Putamen (tissue), 1 donor: ENCODE measurements around the gene FBXW11.

Source experiments
- DNase-seq: peaks from one replicate; pipeline ENCODE4 v3.0.0-alpha.2; 2016; ENCODE audit warnings: low spot score

The FBXW11 gene

DNA sequence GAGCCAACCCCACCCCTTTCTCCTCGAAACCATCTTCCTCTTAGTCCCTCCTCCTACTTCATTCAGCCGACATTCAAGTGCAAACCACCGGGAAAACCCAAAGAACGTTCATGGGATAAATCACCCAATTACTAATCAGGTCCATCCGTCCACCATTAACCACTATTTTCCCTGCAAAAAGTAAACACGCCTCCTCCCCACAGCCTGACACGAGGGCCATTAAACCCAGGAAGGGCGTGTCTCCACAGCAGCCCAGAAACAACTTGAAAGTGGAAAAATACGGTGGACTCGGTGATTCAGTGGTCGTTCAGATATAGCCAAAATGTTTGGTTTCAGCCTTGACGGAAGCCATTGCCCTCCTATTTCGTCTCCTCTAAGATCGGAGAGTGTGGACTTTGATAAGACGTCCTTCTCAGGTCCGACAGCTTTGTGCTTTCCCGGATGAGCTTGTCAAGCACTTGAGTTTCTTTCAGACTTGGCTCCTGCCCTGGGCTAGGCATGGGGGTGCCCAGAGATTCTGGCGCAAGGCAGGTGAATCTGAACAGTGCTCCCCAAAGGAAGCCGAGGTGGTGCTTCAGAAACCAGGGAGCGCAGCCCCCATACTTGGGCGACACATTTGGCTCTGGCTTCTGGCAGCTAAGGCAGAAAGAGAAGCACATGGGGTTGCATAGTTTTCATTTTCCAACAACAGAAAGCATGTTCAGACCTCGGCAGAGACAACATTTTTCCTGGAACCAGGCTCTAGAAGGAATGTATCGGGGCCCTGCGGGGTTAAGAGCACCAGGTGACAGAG lies 164.3 kb downstream of the FBXW11 start:
- no peak for DNase-seq

DNA sequence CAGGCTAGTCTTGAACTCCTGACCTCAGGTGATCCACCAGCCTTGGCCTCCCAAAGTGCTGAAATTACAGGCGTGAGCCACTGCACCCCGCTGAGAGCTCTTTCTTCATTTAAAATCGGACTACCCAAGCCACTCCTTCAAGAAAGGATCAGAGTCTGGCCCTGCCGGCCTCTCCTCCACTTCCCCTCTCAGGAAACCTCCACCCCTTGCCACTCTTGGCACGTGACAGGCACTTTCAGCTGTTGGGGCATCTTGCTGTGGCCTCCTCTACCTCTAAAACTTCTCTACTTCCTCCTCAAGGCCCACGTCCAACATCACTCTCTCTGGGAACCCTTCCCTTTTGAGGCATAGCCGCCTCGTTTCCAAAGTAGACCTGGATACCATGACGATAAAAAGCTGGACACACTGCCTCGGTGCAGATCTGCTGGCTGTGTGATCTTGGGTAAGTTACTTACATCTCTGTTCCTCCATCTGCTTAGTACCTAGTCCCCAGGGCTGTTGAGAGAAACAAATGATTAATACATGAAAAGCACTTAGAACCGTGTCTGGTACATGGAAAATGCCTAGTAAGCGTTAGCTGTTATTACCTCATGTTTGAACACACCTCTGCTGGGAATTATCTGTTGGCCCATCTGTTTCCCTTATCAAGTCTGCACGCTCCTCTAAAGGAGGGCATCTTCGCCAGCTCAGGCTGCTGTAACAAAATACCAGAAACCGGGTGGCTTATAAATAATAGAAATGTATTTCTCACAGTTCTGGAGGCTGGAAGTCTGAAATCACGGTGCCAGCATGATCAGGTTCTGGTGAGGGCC lies 165.5 kb downstream of the FBXW11 start:
- DNase-seq, result no peak

DNA sequence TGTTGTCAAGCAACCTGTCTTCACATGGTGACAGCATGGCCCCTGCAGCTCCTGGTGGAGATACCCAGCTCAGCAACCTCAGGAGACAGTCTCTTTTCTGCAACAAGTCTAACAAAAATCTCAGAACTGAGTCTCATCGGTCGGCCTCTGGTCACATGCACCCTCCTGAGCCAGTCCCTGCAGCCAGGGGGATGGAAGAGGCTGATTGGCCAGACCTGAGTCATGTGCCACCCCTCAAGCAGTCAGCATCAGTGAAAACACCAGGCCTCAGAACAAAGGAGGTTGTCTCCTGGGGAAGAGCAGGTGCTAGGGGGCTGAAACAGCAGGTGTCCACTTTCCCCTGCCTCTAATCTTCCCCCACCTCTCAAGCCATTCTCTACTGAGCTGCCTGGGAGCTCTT lies 166.4 kb downstream of the FBXW11 start:
- DNase-seq, result no peak

- DNase-seq, result no peak
These were observed 167.3 kb downstream of the FBXW11 start for GRCh38 chr5:171839112-171839511.

GRCh38 chr5:171838066-171838465 lies 168.4 kb downstream of the FBXW11 start:
- no peak for DNase-seq

GRCh38 chr5:171837522-171837921 lies 168.9 kb downstream of the FBXW11 start:
- no peak for DNase-seq

DNA sequence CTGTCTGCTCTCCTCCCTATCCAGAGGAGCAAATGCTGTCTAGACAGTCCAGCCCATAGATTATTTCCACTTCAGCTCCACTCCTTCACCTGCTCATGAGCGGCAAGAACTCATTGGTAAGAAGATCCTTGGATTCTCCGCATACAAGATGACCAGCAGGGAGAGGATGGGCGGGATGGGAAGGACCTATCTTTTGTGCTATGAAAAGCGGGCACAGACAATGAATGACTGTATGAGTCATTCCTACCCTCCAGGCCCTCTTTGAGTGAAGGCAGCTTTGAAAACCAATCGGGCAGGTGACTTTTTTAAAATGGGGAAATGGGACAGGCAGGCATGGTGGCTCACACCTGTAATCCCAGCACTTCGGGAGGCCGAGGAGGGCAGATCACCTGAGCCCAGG lies 171.4 kb downstream of the FBXW11 start:
- DNase-seq, result no peak

DNA sequence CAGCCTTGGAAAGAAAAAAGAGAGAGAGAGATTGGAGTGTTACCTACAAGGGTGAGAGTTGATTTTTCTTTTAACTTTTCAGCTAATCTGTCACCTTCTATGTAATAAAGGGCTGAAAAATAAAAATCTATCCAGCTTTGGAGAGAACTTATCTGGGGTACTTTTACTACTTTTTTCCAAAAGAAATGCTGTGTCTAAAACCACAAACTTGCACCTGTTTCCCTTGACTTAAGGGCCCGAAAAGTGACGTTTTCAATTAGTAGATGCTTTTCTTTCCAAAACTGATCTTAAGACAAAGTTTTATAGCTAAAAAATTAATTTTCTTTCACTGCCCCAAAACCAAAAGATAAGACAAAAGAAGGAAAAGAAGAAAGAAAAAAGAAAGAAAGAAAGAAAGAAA lies 172.0 kb downstream of the FBXW11 start:
- no peak for DNase-seq

DNA sequence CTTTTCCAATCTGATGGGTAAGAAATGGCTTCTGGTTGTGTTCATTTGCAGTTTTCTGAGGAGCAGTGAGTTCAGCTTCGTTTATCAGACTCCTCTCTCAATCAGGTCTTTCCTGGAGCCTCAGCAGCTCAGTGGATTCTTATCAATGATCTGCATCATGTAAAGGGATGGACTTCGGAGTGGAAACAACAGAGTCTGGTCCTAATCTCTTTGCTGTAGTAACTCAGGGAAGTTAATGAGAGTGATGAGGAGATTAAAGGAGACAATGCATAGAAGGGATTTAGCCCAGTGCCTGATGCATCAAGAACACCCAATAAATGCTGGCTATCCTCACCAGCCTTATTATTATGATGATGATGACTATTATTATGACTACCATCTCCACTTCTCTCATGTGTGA lies 173.7 kb downstream of the FBXW11 start:
- DNase-seq, result no peak

GRCh38 chr5:171830686-171831085 lies 175.8 kb downstream of the FBXW11 start:
- DNase-seq, result no peak

- DNase-seq, result no peak
These were observed 179.3 kb downstream of the FBXW11 start for GRCh38 chr5:171827162-171827561.

DNA sequence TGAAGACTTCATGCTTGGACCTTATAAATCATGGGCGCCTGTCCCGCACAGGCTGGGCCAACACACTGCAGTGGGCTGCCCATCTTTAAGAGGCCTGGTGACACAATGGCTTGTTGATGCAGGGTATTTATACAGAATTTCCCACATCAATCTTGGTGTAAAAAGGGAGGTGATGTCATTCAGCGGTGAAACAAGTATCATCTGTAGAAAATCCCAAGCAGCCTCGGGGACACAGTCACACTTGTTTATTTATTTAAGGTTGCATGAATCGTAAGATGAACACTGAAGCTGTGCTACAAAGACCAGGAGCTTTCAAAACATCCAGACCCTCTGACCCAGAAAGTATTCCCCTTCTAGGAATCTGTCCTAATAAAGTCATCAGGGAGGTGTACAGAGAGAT lies 180.3 kb downstream of the FBXW11 start:
- no peak for DNase-seq

DNA sequence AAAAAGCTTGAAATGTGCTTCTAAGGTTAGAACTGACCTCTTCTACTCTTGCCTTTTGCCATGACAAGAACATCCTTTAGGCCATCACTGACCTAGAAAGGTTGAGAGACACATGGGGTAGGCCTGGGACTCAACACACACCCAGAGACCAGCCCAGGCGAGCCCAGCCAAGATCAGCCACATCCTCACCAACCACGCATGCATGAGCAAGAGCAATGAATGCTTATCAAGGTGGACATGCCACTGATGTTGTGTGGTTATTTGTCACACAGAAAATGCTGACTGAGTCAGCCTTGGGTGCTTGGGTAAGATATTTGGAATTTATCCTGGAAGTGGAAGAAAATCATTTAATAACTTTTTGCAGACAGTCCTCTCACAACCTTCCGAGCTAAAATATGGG lies 181.4 kb downstream of the FBXW11 start:
- DNase-seq, result no peak

GRCh38 chr5:171823269-171823668 lies 183.2 kb downstream of the FBXW11 start:
- DNase-seq, result no peak

DNA sequence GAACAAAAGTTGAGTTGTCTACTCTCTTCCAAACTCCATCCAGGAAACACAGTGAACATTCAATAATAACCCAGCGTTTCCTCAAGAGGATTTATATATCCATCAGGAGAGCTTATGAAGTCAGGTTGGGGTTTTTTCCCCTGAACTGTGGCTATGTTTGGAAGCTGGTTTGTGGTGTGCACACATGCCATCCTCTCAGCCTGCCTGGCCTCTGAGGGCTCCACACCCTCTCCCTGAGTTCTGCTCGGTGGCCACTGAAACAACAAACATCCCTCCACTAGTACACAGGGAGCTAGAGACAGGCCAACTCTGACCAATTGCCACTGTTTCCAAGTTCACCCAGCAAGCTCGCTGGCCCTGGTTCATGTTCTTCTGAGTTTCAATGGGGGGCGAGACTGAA lies 185.2 kb downstream of the FBXW11 start:
- no peak for DNase-seq

- no peak for DNase-seq
These were observed 185.9 kb downstream of the FBXW11 start for GRCh38 chr5:171820561-171820960.

DNA sequence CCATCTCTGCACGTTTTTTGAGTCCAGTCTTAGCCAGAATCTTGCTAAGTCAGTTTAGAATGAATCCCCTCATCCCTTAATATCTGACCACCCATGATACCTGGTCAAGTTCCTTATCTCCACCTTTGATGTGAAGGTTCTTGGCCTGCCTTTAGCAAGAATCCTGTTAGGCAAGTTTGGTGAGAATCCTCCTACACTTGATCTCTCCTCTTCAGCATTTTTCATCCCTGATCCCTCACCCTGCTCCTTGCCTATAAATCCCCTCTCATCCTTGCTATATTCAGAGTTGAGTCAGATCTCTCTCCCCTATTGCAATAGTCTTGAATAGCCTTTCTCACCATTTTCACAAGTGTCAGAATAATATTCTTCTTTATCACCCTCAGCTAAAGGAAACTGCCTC lies 189.8 kb downstream of the FBXW11 start:
- no peak for DNase-seq

GRCh38 chr5:171813813-171814490 lies 192.5 kb downstream of the FBXW11 start:
- DNase-seq, result no peak

DNA sequence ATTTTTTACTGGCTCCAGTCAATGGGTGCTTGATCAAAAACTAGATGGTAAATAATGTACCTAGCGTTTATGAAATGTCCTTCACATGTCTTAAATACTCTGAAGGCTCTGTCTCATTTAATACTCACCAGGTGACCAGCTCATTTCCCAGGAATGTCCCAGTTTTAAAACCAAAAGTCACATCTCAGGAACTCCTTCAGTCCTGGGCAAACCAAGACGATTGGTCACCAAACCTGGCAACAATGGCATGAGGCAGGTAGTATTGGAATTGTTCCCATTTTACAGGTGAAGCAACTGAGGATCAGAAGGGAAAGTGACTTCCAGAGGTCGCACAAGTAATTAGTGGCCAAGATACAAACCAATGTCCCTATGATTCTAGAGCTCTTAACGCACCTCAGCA lies 193.2 kb downstream of the FBXW11 start:
- DNase-seq, result no peak
